ENCODE data around the gene ZNF654.
"Not testable (repeated sequence)": the region's sequence is repeated elsewhere in the genome, so short reads cannot be mapped to it uniquely, and the experiment has no call there.

The ZNF654 gene

DNA sequence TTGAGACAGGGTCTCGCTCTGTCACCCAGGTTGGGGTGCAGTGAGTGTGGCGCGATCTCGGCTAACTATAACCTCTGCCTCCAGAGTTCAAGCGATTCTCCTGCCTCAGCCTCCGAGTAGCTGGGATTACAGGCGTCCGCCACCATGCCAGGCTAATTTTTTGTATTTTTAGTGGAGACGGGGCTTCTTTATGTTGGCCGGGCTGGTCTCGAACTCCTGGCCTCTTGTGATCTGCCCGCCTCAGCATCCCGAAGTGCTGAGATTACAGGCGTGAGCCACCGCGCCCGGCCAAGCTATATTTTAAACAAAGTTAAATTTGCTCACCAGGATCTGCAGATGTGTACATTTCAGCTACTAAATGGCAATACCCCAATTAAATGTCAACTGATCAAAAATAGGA is 89.6 kb downstream of the ZNF654 start:
- DNase-seq: no peak

GRCh38 chr3:88149101-88149508 is 90.0 kb downstream of the ZNF654 start:
- no peak for DNase-seq

- DNase-seq: peak; percentile 97
Measured at GRCh38 chr3:88149509-88150362, 90.7 kb downstream of the ZNF654 start, which contains the start of gene C3orf38. Gene C3orf38, plus strand, starts transcription at chr3:88149959. Its CDS starts 94 bp downstream, at chr3:88150053.

- no peak for DNase-seq
Measured at GRCh38 chr3:88150371-88150770, 91.3 kb downstream of the ZNF654 start.

DNA sequence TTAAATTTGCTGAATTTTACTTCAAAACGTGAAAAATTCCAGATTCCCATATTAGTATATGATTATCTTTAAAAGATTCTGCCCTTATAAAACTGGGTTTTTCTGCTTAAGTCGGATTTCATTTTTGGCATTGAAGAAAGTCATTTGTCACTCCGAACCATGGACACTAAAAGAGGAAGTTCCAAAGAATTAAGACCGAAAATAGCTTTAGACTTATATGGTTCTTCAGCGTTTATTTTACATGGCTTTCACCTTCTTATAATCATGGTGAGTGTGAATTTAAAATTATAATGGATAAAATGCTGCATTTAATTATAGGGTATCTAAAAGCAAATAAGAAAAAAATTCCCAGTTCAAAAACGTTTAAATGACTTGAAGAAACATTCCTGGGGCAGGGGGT is 91.8 kb downstream of the ZNF654 start:
- peak; percentile 22 for DNase-seq

- peak; percentile 24 for DNase-seq
Measured at GRCh38 chr3:88151358-88151757, 92.3 kb downstream of the ZNF654 start.

DNA sequence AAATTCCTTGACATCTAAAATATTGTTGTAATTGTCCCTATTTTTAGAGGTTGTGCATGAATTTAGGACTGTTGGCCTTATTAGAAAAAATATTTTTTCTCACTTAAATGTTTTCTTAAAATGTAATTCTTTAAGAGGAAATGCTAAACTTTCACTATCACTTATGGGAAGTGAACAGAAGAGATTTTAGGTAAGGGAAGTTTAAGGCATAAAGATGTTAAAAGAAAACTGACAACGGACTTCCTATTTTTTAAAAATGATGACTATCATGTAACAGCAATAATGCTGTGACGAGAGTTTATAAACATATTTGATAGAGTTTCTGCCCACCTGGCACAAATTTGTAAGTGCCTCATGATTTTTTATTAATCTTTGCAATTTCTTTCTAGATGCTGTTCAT is 93.8 kb downstream of the ZNF654 start:
- DNase-seq: no peak

DNA sequence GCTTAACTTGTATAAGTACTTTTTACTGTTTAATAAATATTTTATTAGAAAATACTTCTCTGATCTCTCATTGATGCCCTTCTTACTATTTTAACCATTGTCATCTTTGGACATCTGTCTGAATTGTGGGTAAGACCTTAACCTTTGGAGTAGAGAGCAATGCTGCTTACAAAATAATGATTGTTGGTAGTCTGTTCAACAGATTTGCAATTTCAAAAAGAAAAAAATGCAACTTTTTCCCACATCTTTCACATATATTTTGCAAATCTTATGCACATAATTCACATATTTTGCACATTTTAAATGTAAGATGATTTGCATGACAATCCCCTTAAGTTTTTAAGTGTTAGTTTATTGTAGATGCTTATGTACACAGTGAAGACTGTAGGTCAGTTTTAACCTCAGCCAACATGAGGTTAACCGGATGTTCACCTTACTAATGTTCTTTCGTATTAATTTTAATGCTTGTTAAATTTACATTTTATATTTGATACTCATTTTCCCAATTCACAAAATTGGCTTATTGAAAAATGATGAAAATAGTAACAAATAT is 107.4 kb downstream of the ZNF654 start:
- no peak for DNase-seq

DNA sequence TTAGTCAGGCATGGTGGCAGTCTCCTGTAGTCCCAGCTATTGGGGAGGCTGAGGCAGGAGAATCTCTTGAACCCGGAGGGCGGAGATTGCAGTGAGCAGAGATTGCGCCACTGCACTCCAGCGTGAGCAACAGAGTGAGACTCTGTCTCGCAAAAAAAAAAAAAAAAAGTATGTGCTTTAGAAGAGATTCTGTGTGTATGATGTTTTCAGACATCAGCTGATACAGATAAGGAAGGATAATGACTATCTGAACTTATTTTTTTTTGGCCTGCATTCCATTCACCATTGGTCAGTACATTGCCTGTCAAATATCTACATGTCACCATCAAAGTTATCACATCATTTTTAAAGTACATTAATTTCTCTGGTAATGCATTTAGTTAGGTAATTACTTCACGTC is 108.1 kb downstream of the ZNF654 start:
- DNase-seq: no peak

GRCh38 chr3:88167704-88168103 is 108.6 kb downstream of the ZNF654 start:
- DNase-seq: no peak

DNA sequence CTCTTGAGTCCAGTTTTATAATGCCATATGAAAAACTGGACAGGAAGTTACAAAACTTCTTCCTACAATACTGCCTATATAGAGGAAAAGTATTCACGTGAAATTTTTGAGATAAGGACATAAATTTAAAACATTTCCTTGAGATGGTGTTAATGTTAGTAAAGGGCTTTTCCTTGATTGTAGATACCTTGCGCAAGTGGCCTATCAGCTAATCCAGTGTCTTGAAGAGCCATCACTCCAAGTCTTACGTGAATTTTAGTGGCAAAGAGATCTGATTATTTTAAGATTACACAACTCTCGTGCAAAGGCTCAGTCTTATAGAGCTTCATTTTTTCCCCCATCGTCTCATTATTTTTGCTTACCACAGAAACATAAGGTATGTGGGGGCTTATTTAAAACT is 109.1 kb downstream of the ZNF654 start:
- no peak for DNase-seq

- peak; percentile 67 for DNase-seq
Measured at GRCh38 chr3:88180398-88180999, 121.4 kb downstream of the ZNF654 start.

GRCh38 chr3:88182165-88182918 is 123.3 kb downstream of the ZNF654 start:
- not testable (repeated sequence) for DNase-seq

DNA sequence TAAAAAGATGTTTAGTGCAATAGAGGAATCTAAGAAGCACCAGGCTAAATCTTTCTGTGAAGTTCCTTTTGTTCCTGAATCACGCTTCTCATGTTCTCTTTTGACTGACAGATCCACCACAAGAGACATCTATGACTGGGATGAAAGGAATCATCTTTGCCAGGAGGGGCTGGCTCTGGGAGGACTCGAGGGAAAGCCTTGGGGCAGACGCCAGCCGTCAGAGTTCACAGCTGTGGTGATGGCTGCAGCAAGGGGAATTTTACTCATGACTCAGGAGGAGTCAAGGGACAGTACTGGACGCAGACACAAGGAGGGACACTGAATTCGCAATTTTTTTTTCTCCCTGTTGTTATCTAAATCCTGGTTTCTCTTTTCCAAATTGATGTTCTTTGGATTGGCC is 129.4 kb downstream of the ZNF654 start:
- no peak for DNase-seq

GRCh38 chr3:88189361-88189810 is 130.3 kb downstream of the ZNF654 start:
- DNase-seq: no peak

GRCh38 chr3:88191872-88192409 is 132.9 kb downstream of the ZNF654 start:
- DNase-seq: no peak

DNA sequence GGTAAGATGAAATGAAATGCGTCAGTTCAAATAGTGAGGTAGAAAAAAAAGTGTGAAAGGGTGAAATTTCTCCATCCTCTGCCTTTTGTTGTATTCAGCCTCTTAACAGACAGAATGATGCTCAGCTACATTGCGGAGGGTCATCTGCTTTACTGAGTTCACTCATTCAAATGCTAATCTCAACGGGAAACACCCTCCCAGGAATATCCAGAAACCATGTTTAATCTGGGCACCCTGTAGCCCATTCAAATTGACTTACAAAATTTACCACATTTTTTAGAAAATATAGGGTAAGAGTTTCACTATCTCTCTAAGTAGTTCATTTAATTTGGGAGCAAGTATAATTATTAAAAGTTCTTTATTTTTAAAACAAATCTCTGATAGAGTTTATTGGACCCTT is 133.6 kb downstream of the ZNF654 start:
- no peak for DNase-seq

Data from eye (tissue), 1 donor.